HEK293 (cell line): ENCODE measurements around the gene NAP1L4.

Experiments used
- CTCF ChIP-seq: fragments of 450-650 bp; formaldehyde crosslinking; IDR thresholded peaks from 2 replicates; pipeline ENCODE4 v1.5.1; 2016; ENCODE audit warnings: missing biosample characterization, missing genetic modification characterization
- GLI4 ChIP-seq: fragments of 450-650 bp; formaldehyde crosslinking; IDR thresholded peaks from 2 replicates; pipeline ENCODE4 v1.5.1; 2016; ENCODE audit warnings: missing biosample characterization, missing genetic modification characterization
- MZF1 ChIP-seq: fragments of 450-650 bp; formaldehyde crosslinking; IDR thresholded peaks from 2 replicates; pipeline ENCODE4 v1.5.1; 2017; ENCODE audit warnings: missing biosample characterization, missing genetic modification characterization, borderline replicate concordance
- SP3 ChIP-seq: fragments of 450-650 bp; formaldehyde crosslinking; IDR thresholded peaks from 2 replicates; pipeline ENCODE4 v1.5.1; 2016; ENCODE audit warnings: missing biosample characterization, missing genetic modification characterization
- WT1 ChIP-seq: fragments of 450-650 bp; formaldehyde crosslinking; IDR thresholded peaks from 2 replicates; pipeline ENCODE4 v1.5.1; 2016; ENCODE audit warnings: missing biosample characterization, missing genetic modification characterization
- ZBTB1 ChIP-seq: fragments of 450-650 bp; formaldehyde crosslinking; IDR thresholded peaks from 2 replicates; pipeline ENCODE4 v1.5.1; 2016; ENCODE audit warnings: missing biosample characterization, missing genetic modification characterization
- ZBTB26 ChIP-seq: fragments of 450-650 bp; formaldehyde crosslinking; optimal IDR thresholded peaks from 2 replicates; pipeline ENCODE3; 2016; ENCODE audit warnings: missing biosample characterization, mild to moderate bottlenecking, missing genetic modification characterization
- ZFP41 ChIP-seq: fragments of 450-650 bp; formaldehyde crosslinking; IDR thresholded peaks from 2 replicates; pipeline ENCODE4 v1.5.1; 2016; ENCODE audit warnings: missing biosample characterization, missing genetic modification characterization, borderline replicate concordance
- ZNF132 ChIP-seq: fragments of 450-650 bp; formaldehyde crosslinking; IDR thresholded peaks from 2 replicates; pipeline ENCODE4 v1.5.1; 2017; ENCODE audit warnings: missing biosample characterization, missing genetic modification characterization, borderline replicate concordance
- ZNF174 ChIP-seq: fragments of 450-650 bp; formaldehyde crosslinking; IDR thresholded peaks from 2 replicates; pipeline ENCODE4 v1.5.0; 2017; ENCODE audit warnings: missing biosample characterization, mild to moderate bottlenecking, missing genetic modification characterization
- ZNF211 ChIP-seq: fragments of 450-650 bp; formaldehyde crosslinking; IDR thresholded peaks from 2 replicates; pipeline ENCODE4 v1.5.1; 2016; ENCODE audit warnings: low read depth, missing biosample characterization, missing genetic modification characterization
- ZNF350 ChIP-seq: fragments of 450-650 bp; formaldehyde crosslinking; IDR thresholded peaks from 2 replicates; pipeline ENCODE4 v1.5.0; 2017; ENCODE audit warnings: missing biosample characterization, mild to moderate bottlenecking, missing genetic modification characterization
- ZNF394 ChIP-seq: fragments of 450-650 bp; formaldehyde crosslinking; IDR thresholded peaks from 2 replicates; pipeline ENCODE4 v1.5.1; 2016; ENCODE audit warnings: missing biosample characterization, missing genetic modification characterization, mild to moderate bottlenecking, moderate library complexity, borderline replicate concordance
- ZNF518A ChIP-seq: fragments of 450-650 bp; formaldehyde crosslinking; conservative IDR thresholded peaks from 2 replicates; pipeline ENCODE4 v1.5.1; 2016; ENCODE audit warnings: low read depth, missing biosample characterization, missing genetic modification characterization
- ZNF521 ChIP-seq: fragments of 450-650 bp; formaldehyde crosslinking; IDR thresholded peaks from 2 replicates; pipeline ENCODE4 v1.5.1; 2017; ENCODE audit warnings: missing biosample characterization, mild to moderate bottlenecking, missing genetic modification characterization
- ZNF571 ChIP-seq: fragments of 450-650 bp; formaldehyde crosslinking; IDR thresholded peaks from 2 replicates; pipeline ENCODE4 v1.5.0; 2017; ENCODE audit warnings: missing biosample characterization, missing genetic modification characterization
- ZNF585B ChIP-seq: fragments of 450-650 bp; formaldehyde crosslinking; IDR thresholded peaks from 2 replicates; pipeline ENCODE4 v1.5.1; 2016; ENCODE audit warnings: missing biosample characterization, missing genetic modification characterization
- ZNF596 ChIP-seq: fragments of 450-650 bp; IDR thresholded peaks from 2 replicates; pipeline ENCODE4 v1.5.0; 2018; ENCODE audit warnings: missing biosample characterization, mild to moderate bottlenecking, missing genetic modification characterization, moderate library complexity
- ZNF623 ChIP-seq: fragments of 450-650 bp; formaldehyde crosslinking; IDR thresholded peaks from 2 replicates; pipeline ENCODE4 v1.5.1; 2016; ENCODE audit warnings: missing biosample characterization, missing genetic modification characterization
- ZNF645 ChIP-seq: fragments of 450-650 bp; formaldehyde crosslinking; IDR thresholded peaks from 2 replicates; pipeline ENCODE4; 2016; ENCODE audit warnings: missing biosample characterization, missing genetic modification characterization
- TF ChIP-seq, protein P1 (sequence below): fragments of 450-650 bp; formaldehyde crosslinking; IDR thresholded peaks from 2 replicates; pipeline ENCODE4 v1.5.1; 2016; ENCODE audit warnings: missing biosample characterization, missing genetic modification characterization
- TF ChIP-seq, protein P2 (sequence below): fragments of 450-650 bp; formaldehyde crosslinking; IDR thresholded peaks from 2 replicates; pipeline ENCODE4 v1.5.1; 2016; ENCODE audit warnings: missing biosample characterization, missing genetic modification characterization
- TF ChIP-seq, protein P3 (sequence below): fragments of 450-650 bp; formaldehyde crosslinking; IDR thresholded peaks from 2 replicates; pipeline ENCODE4 v1.5.1; 2016; ENCODE audit warnings: missing biosample characterization, missing genetic modification characterization

Gene NAP1L4

DNA sequence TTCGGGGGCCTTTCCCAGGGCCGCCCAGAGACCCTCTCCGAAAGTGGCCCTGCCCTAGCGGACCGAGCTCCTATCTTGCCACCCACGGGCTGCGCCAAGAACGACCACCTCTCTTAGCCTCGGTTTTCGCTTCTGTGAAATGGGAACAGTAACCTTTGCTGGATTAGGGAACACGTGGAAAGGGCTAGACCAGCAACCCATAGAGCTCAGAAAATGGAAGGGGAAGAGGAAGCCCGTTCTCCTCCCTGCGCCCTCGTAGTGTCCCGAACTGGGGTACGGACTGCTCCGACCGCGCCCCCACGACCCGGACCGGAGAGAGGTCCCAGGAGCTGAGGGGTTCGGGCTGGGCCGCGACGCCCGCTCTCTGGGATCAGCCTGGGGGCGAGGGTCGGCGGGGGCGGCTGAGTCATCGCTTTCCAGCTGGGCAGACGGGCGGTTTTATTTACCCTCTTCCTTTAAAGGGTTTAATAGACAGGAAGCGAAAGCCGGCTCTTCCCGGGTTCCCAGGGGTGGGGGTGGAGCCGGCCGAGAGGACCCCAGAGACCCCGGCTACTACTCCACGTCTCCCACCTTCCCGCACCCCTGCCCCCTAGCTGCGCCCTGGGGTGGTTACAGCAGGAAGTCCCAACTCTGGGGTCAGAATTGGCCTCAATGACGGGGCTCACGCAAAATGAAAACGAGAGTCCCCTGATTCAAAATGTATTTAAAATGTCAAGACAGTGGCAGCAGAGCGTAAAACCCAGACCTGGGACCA is 62.0 kb downstream of the NAP1L4 start (continued):
- TF ChIP-seq, protein P1, sequence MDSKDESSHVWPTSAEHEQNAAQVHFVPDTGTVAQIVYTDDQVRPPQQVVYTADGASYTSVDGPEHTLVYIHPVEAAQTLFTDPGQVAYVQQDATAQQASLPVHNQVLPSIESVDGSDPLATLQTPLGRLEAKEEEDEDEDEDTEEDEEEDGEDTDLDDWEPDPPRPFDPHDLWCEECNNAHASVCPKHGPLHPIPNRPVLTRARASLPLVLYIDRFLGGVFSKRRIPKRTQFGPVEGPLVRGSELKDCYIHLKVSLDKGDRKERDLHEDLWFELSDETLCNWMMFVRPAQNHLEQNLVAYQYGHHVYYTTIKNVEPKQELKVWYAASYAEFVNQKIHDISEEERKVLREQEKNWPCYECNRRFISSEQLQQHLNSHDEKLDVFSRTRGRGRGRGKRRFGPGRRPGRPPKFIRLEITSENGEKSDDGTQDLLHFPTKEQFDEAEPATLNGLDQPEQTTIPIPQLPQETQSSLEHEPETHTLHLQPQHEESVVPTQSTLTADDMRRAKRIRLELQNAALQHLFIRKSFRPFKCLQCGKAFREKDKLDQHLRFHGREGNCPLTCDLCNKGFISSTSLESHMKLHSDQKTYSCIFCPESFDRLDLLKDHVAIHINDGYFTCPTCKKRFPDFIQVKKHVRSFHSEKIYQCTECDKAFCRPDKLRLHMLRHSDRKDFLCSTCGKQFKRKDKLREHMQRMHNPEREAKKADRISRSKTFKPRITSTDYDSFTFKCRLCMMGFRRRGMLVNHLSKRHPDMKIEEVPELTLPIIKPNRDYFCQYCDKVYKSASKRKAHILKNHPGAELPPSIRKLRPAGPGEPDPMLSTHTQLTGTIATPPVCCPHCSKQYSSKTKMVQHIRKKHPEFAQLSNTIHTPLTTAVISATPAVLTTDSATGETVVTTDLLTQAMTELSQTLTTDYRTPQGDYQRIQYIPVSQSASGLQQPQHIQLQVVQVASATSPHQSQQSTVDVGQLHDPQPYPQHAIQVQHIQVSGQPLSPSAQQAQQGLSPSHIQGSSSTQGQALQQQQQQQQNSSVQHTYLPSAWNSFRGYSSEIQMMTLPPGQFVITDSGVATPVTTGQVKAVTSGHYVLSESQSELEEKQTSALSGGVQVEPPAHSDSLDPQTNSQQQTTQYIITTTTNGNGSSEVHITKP: no peak
- TF ChIP-seq ZNF521 (no peak), ZBTB1 (tag by site-specific recombination) (no peak), ZBTB26 (tag by site-specific recombination) (peak; percentile 12), ZNF596 (tag by site-specific recombination) (no peak), ZNF132 (tag by site-specific recombination) (no peak), ZFP41 (no peak), ZNF585B (tag by site-specific recombination) (no peak), SP3 (tag by site-specific recombination) (0 out of 2 replicates have a peak, but pooled peaks have one; percentile 14), ZNF518A (tag by site-specific recombination) (no peak), ZNF211 (tag by site-specific recombination) (no peak), ZNF394 (tag by site-specific recombination) (0 out of 2 replicates have a peak, but pooled peaks have one; percentile 9), MZF1 (tag by site-specific recombination) (no peak), GLI4 (tag by site-specific recombination) (no peak), ZNF571 (tag by site-specific recombination) (no peak), ZNF174 (no peak), WT1 (tag by site-specific recombination) (peak; percentile 59), ZNF350 (no peak), ZNF623 (no peak), CTCF (tag by site-specific recombination) (no peak), ZNF645 (tag by site-specific recombination) (no peak)
- TF ChIP-seq, protein P2, sequence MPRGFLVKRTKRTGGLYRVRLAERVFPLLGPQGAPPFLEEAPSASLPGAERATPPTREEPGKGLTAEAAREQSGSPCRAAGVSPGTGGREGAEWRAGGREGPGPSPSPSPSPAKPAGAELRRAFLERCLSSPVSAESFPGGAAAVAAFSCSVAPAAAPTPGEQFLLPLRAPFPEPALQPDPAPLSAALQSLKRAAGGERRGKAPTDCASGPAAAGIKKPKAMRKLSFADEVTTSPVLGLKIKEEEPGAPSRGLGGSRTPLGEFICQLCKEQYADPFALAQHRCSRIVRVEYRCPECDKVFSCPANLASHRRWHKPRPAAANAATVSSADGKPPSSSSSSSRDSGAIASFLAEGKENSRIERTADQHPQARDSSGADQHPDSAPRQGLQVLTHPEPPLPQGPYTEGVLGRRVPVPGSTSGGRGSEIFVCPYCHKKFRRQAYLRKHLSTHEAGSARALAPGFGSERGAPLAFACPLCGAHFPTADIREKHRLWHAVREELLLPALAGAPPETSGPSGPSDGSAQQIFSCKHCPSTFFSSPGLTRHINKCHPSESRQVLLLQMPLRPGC (tag by site-specific recombination): 0 out of 2 replicates have a peak, but pooled peaks have one; percentile 20
- TF ChIP-seq, protein P3, sequence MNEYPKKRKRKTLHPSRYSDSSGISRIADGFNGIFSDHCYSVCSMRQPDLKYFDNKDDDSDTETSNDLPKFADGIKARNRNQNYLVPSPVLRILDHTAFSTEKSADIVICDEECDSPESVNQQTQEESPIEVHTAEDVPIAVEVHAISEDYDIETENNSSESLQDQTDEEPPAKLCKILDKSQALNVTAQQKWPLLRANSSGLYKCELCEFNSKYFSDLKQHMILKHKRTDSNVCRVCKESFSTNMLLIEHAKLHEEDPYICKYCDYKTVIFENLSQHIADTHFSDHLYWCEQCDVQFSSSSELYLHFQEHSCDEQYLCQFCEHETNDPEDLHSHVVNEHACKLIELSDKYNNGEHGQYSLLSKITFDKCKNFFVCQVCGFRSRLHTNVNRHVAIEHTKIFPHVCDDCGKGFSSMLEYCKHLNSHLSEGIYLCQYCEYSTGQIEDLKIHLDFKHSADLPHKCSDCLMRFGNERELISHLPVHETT: no peak
